ENCODE results near the gene BCORL1. TPM values are rescaled to one million over a fixed set of nuclear protein-coding genes. Genes with fewer than 3 reads are reported as not detected.

The BCORL1 gene
- total and polyA plus RNA-seq, 2 of the 8 experiments (the other 6 are each of a cell fraction or from before 2014, with no cell fraction given) = 1.4 to 6.2 TPM

GRCh38 chrX:130066975-130067615, 84.7 kb downstream of the BCORL1 start:
- no peak overlapping the region for H2AFZ ChIP-seq (ENCODE audit: low read length)
- H4K91ac ChIP-seq (replicated peaks; ENCODE audit: insufficient read length, low read length) = no peak overlapping the region
- 83% methylated on average over 15 of the region's 15 CpGs; no CpG with 5 or more reads in 1 of the 2 experiments for WGBS, 2 experiments (ENCODE audit: extremely low coverage in 1 of 2, insufficient coverage in 1 of 2, insufficient read length in 1 of 2, insufficient replicate concordance in 2 of 2, low coverage in 1 of 2, low lambda C conversion rate in 2 of 2, missing lambda C conversion rate in 1 of 2)
- no peaks in the 10 kb centered on the region for H3K27me3 ChIP-seq (replicated peaks in 1 of 4; ENCODE audit: control insufficient read depth in 3 of 4, extremely low read depth in 1 of 4, insufficient read depth in 3 of 4, low read length in 3 of 4)
- no peaks in the 10 kb centered on the region for H3K79me1 ChIP-seq (ENCODE audit: low read depth, low read length)
- peaks cover 0 to under 1% (median 0%) of the 10 kb centered on the region in 4 experiments; a peak in 1 of 7 replicates for H3K4me1 ChIP-seq (replicated peaks in 1 of 4; ENCODE audit: control insufficient read depth in 3 of 4, insufficient read depth in 4 of 4, low read length in 3 of 4)
- H3K14ac ChIP-seq (ENCODE audit: insufficient read length) = no peak overlapping the region
- no peak overlapping the region for H2BK5ac ChIP-seq (ENCODE audit: low read depth, low read length)
- no peaks in the 10 kb centered on the region for H3K23me2 ChIP-seq (ENCODE audit: low read depth, low read length)
- H4K20me1 ChIP-seq (replicated peaks in 1 of 2; ENCODE audit: control insufficient read depth in 1 of 2, insufficient read depth in 2 of 2, low read length in 2 of 2) = no peaks in the 10 kb centered on the region
- ChIA-PET CTCF (ENCODE audit: partially characterized antibody) (interaction anchor here (0.6 to 4.7 kb wide), 5 partner anchors 13 to 462 kb away, joined by 3 to 23 read pairs (median 5); no protein-coding TSS in a partner anchor), POLR2A (ENCODE audit: partially characterized antibody) (no interaction called here)
- H2AK5ac ChIP-seq (ENCODE audit: low read depth, low read length) = no peak overlapping the region
- no peaks in the 10 kb centered on the region for H3K79me2 ChIP-seq (ENCODE audit: control insufficient read depth in 1 of 2, insufficient read depth in 2 of 2, low read length in 2 of 2)
- H3K4me3 ChIP-seq (ENCODE audit: extremely low read depth in 1 of 4, insufficient read depth in 2 of 4, low read depth in 3 of 4, low read length in 4 of 4) = no peak overlapping the region
- H4K8ac ChIP-seq (ENCODE audit: extremely low read depth, insufficient read depth, low read length) = no peak overlapping the region
- DNase-seq (ENCODE audit: low read depth in 1 of 2, low spot score in 2 of 2) (no peak), FAIRE-seq (no peak)
- no peak overlapping the region for H2BK120ac ChIP-seq (replicated peaks; ENCODE audit: low read depth, low read length)
- H2BK20ac ChIP-seq (ENCODE audit: low read length) = no peak overlapping the region
- H3K4me2 ChIP-seq (ENCODE audit: insufficient read depth in 1 of 2, low read depth in 2 of 2, low read length in 2 of 2) = no peak overlapping the region
- H3K27ac ChIP-seq (ENCODE audit: low read depth, low read length) = no peak overlapping the region
- H2BK15ac ChIP-seq (ENCODE audit: low read length) = no peak overlapping the region
- H3K23ac ChIP-seq (ENCODE audit: insufficient read length) = no peak overlapping the region
- no peak overlapping the region for H2BK12ac ChIP-seq (ENCODE audit: low read depth, low read length)
- H3K9me3 ChIP-seq (ENCODE audit: insufficient read depth in 2 of 2, low read depth in 1 of 2, low read length in 1 of 2) = no peaks in the 10 kb centered on the region
- no peak overlapping the region for H3K4ac ChIP-seq (replicated peaks; ENCODE audit: insufficient read length, low read depth, low read length)
- H3K56ac ChIP-seq (replicated peaks; ENCODE audit: insufficient read length, low read depth, low read length) = no peak overlapping the region
- H4K5ac ChIP-seq (ENCODE audit: insufficient read length, low read depth, low read length) = no peak overlapping the region
- H3K36me3 ChIP-seq (ENCODE audit: control insufficient read depth in 2 of 4, insufficient read depth in 4 of 4, low read length in 3 of 4) = no peaks in the 10 kb centered on the region
- no peak overlapping the region for H3K9ac ChIP-seq (replicated peaks in 1 of 4; ENCODE audit: extremely low read depth in 1 of 4, low read depth in 3 of 4, low read length in 3 of 4)
- TF ChIP-seq POLR2AphosphoS5 (IDR thresholded peaks at IDR 0.05; ENCODE audit: low read depth, low read length) (no peak), TAF7 (optimal IDR thresholded peaks at IDR 0.05; ENCODE audit: borderline replicate concordance, low read depth, low read length) (no peak), CBX8 (IDR thresholded peaks at IDR 0.05; ENCODE audit: borderline replicate concordance, low read depth, low read length) (no peak), E2F6 (IDR thresholded peaks at IDR 0.05) (no peak), HDAC6 (IDR thresholded peaks at IDR 0.05; ENCODE audit: low read depth, low read length) (no peak), GABPA (IDR thresholded peaks at IDR 0.05; ENCODE audit: borderline replicate concordance, insufficient read depth, low read length) (no peak), CHD2 (IDR thresholded peaks at IDR 0.05; ENCODE audit: low read length) (no peak), SIRT6 (IDR thresholded peaks at IDR 0.05; ENCODE audit: low read length) (no peak), ASH2L (IDR thresholded peaks at IDR 0.05; ENCODE audit: low read length) (no peak), MAX (IDR thresholded peaks at IDR 0.05) (no peak), EZH2 (IDR thresholded peaks at IDR 0.05; ENCODE audit: low read depth, low read length, severe bottlenecking) (no peak), KDM5A (IDR thresholded peaks at IDR 0.05; ENCODE audit: low read length) (no peak)
- no peak overlapping the region for H3K18ac ChIP-seq (ENCODE audit: extremely low read depth, low read length)
